Retina (tissue), 1 donor: ENCODE measurements around the gene TOX3.
A peak's percentile ranks its signal among the peaks of the same experiment; 100 is the strongest.

Experiments used
- DNase-seq: peaks from one replicate; pipeline ENCODE4 v3.0.0-alpha.2; 2016

The TOX3 gene

DNA sequence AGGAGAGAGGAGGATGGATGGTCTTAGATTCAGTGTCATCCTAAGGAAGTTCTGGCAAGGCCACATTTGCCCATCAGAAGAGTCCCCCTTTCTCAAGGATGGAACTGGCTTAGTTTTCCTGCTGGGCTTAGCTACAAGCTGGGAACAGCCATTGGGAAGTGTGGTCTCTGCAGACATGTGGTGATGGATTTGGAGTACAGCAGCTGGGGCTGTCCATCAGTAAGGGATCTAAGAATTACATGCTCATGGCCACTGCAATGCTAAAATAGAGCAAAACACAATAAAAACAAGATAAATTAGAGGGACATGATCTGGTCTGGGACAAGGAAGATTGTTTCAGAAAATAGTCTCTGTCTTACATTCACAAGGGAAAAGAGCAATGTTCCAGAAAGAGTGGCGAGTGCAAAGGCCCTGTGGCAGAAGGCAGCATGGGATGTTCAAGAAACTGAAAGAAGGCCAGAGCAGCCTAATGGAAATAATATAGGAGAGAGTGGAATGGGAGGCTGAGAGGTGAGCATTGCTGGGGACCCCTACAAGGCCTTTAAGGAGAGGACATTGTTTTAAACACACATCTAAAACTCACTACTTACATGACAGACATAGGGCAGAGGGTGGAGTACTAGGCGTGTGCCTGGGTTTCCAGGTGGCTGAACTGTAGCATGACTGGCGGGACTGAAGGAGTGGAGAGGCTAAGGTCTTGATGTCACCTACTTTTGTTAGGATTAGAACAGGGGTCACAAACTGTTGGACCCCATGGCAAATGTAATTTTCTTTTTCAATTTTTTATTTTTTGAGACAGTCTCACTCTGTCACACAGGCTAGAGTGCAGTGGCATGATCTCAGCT is 17.0 kb upstream of the TOX3 start:
- no peak for DNase-seq

DNA sequence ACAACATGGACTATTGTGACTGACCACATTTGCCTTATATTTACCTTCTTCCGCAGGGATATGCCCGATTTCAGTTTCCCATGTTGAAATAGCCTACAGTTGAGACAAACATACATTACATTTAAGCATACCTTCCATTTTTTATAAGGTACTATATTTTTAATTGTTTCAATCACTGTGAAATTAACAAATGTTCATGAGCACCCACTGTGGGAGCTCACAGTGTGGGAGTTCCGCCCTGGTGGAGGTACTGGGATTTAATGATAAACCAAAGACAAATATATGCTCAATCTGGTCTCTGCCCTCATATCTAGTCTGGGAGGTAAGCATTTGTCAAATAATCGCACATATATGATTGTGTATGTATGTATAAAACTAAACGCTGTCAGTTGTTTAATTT is 15.8 kb upstream of the TOX3 start:
- no peak for DNase-seq

DNA sequence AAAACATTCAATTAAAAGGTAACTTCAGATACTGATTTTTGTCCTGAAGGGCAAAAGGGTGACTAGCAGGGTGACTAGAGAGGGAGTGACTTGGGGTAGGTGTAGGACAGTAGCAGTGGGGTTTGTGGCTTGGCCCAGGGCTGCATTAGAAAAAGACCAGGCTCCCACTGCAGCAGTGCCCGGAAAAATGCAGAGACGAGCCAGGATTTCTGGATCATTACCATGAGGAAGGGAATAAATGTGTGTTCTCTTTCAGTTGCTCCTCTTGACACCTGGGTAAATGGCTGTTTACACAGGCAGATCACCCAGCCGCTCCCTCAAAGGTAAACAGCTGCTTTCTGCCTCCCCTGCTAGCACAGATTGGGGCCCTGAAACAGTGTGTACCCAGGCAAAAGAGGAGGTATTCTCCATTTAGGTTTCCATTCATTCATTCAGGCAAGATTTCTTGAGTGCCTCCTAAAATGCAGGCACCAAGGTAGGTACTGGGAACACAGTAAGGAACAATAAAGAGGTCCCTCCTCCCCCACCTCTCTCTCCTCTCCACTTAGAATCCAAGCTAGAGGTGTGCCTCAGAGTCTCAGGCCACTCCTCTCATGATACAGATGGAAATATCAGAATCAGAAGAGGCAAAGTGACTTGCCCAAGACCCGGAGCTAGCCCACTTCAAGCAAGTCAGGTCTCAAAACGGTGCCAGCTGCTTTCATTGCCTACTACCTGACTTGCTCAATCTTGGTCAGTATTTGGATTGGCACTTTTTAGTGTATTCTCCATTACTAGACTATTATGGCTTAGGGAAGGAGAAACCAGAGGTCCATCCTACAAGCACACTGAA is 15.2 kb upstream of the TOX3 start:
- no peak for DNase-seq

DNA sequence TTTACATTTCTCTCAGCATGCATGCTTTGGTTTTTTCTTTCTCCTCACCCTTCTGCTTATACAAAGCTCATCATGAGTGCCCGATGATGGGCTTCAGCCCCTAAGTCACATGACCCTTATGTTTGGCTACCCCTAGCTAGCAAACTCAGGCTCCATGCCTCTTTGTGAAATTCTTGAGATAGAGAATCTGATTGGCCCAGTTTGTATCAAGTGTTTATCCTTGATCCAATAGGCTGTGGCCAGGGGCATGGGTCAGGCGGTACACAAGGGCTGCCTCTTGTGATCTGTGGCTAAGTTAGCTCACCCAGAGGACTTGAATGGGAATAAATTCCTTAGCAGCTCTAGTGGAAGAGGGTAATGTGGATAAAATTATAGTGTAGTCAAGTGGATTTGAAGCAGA is 11.5 kb upstream of the TOX3 start:
- no peak for DNase-seq

DNA sequence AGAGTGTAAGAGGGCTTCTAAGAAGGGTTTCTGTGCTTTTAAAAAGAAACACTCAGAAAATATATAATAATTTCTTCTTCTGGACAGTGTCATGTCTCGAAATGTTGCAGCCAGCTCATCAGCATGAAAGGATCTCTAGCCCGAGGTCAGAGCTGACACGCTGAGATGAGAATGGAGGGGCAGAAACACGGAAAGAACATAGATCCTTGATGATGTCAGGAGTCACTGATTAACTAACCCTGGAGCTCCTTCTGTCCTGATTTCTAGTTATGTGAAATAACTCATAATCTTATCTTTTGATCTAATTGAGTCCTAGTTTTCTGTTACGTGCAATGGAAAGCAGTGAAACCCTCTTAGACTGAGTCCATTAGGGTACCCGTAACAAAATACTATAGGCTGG is 10.3 kb upstream of the TOX3 start:
- no peak for DNase-seq

DNA sequence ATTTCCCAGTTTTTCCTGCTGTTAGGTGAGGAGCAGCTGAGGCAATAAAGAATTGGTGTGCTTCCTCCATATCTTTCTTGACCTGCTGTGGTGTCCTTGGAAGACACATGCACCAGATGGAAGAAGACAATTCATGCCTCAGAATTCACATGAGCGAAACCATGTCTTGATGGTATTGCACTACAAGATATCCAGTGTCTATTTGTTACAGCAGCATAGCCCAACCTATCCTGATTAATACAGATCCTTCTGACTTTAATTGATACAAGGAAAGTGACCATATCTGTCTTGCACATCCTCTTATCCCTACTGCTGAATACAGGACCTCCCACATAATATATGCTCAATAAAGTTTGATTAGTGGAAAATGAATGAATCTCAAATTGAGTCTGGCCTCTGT is 9.1 kb upstream of the TOX3 start:
- no peak for DNase-seq

DNA sequence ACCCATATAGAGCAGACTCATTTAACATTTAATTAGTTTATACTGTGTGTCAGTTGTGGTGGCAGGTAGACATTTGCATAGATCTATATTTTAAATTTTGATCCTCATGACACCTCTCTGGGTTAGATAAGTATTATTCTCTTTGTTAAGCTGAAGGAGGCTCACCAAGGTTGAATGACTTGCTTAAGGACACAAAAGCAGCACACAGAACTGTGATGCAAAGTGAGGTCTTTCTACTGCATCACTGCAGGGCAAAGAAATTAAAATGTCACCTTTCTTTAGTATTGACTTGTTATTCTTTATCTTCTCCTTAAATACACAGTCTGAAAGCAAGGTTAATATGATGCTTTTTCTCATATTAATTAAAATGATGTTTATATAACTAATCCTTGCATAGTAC is 8.6 kb upstream of the TOX3 start:
- no peak for DNase-seq

DNA sequence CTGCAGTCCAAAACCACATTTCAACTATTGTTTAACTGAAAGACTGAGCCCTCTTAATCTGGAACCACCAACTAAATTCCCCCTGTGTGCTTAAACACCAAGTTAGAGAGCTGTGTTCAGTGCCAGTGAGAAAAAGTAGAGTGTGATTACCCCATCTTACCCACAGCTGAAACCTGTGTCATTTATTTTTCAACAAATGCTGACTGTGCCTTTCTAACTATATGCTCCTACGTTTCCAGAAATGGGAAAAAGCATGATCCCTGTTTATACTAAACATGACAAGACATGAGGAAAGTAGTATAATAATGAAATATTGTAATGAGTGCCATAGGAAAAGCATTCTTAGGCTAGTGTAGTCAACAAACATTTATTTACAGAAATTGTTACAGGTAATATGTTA is 7.4 kb upstream of the TOX3 start:
- no peak for DNase-seq

DNA sequence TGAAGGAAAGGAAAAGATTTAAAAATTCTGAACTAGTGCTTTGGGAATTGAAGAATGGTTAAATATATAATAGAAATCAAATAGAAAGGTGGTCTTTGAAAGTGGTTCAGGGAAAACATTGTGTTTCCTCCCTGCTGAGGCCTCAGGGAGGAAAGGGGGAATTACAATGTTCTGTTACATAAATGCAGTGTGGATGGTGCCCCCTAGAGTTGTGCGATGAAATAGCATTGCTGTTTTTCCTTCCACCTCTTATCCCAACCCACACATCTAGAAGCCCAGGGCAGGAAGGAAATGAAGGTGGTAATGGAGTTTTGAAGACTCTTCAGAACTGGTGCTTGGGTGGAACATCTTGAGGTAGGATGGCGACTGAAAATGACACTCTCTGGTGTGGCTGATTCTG is 6.4 kb upstream of the TOX3 start:
- no peak for DNase-seq

DNA sequence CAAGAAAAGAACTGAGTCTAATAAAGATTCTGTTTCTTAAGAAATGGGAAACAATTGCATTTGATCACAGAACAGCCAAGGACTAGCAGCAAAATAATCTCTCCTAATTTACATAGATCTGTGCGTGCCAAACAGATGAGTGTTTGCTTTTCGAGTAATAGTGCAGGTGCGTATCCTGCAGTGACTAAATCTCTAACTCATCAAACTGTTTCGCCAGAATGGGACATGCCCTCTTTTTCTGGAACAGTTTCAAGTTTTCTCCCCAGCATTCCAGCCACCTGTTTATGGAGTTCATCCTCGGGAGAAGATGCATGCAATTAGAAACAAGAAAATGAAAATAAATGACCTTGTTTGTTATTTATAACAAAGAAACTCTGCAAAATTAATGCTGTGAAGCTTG is 5.7 kb upstream of the TOX3 start:
- DNase-seq: peak; percentile 8

DNA sequence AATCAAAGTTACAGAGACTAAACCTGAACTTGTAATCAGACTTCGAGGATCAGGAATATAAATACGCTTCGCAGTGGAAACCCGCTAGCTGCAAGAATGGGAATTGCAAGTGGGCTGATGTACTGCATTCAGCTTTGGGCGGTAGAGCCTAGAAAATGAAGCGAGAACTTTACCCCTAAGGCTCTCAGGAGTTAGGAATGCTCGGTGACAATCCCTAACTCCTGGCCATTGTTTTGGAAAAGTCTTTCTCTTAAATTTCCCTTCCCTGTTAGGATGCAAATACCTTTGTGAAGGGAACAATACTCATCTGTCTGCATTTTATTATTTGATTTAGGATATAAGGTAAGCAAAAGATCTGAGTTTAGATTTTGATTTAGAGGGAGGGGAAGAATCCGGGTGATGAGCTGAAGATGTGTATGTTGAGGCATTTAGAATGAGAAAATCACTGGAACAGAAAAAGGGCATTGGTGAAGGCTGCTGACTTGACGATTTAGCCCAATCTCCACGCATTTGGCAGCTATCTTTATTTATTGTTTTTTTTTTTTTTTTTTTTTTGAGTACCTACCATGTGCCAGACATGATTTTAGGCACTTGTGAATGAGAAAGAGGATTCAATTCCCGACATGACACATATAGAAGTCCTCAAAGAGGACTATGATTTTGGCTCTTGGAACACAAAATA is 2.2 kb upstream of the TOX3 start:
- no peak for DNase-seq

DNA sequence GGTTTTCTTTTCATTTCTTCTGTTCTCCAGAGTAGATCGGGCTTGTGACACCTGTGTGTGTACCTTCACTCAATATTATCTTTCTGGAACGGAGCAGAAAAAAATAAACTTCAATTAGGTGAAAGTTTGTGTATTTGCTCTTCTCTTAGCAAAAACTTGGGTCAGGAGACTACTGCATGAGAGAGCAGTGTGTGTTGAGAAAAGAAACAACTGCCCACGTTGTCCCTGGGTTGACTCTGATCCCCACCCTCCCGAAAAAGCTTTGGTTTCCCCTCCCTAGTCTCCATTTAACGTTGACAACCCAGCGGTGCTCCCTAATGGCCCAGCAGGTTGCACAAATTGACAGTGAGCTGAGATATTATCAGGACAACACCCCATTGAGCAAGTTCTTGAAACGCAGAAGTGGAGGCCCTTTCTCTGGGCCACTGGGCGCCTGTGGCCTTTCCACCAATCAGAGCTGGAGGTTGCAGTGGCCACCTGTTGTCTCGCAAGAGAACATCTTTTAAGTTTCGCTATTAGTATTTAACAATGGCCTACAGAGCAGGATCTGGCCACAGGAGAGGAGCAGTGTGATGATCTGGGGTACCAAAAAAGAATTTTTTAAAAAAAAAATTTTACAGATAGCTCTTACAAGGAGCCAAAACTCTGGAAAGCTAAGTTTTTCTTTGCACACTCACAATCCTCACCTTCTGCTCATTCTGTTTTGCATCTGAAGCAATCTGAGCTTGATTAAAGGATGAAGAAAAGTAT is 1.5 kb upstream of the TOX3 start:
- peak; percentile 53 for DNase-seq

DNA sequence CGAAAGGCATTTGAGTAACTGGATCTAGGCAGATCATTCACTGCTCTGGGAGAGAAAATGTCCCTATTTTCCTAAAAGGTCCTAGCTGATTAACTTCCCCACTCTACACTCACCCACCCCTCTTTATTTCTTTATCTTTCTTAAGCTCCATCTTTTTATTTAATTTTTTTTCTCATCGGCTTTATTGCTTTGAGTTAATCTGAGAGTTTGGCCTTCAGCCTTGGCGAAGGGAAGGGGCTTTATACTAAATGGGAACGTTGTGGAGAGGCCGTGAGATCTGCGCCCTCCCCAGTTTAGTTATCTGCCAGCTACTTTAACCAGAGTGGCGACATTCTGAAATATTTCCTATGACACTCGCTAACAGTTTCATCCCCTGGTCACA is 882 bp upstream of the TOX3 start:
- DNase-seq: no peak

DNA sequence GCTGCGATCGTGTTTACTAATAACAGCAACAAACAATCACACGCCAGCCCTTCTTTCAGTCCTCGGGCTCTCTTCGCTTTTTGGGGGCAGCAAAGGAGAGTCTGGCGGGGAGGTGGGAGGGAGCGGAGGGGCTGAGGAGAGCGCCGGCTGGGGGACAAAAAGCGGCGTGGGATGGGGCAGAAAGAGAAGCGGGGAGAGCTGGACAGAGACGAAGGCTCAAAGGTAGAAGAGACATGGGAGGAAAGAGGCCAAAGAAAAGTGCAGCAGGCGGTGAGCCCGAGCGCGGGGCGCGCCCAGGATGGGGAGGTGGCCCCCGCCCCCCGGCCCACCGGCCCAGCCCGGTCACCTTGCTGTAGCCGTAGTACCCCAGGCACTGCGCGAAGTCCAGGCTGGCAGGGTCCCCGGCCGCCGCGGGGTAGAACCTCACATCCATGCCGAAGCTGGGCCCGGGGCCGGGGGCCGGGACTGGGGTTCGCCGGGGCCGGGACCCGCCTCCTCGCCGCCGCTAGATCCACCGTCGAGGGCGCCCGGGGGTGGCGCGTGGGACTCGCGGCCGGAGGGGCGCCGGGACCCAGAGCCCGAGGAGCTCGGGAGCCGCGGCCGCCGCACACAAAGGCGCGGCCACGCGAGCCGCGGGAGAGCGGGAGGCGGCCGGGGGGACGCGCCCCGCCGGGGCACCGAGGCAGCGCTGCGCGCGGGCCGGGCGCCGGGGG is 496 bp downstream of the TOX3 start:
- peak; percentile 74 for DNase-seq

DNA sequence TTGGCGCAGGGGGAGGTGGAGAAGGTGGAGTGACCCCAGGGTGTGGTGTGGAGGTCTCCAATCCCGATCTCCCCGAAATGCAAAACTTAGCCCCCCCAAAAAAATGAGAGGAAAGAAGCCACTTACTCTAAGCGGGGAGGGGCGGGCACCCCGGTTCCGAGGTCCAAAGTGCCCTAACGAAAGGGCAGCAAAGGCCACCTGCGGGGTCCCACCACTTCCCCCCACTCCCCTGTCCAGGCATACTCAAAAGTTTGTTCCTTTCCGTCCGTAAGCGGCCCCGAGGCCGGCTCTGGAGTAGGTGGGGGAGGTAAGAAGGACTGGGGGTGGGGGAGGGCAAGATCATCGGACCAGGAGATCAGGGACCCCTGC is 1.1 kb downstream of the TOX3 start:
- DNase-seq: no peak

DNA sequence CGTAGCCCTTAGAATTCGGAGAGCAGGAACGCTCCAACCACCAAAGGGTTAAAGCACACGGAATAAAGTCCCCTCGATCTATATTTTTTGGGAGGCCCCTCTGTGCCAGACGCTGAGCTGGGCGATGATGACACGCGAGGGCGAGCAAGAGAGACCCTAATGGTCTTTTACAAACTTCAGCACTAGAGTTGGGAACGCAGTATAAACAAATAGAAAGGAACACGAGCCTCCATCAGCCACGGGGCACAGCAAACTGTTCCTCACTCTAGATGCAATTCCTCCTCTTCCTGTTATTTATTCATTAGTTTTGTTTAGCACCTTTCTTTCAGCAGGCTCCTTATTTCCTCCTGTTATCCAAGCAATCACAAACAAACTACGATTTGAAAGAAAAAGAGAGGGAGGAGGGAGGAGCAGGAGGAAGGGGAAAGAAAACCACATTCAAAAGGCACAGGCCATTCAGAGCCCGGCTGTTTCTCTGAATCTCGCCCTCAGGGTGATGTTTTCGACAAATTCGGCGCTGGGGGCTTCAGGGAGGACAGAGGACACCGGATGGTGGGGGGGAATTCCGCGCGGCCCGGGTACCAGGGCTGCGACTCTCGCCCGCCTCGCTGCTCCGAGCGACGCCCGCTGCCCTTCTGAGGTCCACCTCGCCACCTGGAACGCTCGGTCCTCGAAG is 1.6 kb downstream of the TOX3 start:
- DNase-seq: peak; percentile 63

DNA sequence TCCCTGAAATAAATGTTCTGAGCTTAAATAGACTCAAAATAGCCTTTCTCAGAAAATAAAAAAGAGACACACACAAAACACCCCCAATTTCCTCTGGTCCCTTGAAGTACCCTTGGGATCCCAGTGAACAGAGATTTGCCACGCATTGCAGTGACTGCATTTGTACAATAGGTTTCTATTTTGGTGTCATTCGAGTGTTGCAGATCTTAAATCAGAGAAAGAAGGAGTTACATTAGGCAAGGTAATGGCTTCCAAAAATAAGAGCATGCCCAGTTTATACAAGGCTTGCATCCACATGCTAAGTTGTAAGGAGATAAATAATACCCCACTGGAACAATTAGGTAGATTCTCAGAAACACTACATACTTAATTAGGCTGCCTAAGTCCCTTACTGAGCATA is 2.2 kb downstream of the TOX3 start:
- DNase-seq: no peak

DNA sequence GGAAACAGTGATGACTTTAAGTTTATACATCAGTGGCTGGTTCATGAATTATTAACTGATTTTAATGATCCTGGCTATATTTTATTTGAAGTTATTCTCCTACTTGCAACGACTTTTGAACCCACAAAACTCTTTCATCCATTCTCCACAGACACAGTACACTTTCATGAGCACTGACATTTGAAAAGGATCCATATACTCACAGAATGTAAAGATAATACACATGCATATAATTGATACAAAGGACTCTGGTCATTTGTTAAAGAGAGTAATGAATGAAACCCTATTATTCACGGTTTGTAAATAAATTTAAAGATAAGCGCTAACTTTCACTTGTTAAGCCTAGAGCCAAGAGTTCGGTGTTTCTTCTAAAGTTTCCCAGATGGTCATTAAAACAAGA is 3.3 kb downstream of the TOX3 start:
- DNase-seq: no peak

DNA sequence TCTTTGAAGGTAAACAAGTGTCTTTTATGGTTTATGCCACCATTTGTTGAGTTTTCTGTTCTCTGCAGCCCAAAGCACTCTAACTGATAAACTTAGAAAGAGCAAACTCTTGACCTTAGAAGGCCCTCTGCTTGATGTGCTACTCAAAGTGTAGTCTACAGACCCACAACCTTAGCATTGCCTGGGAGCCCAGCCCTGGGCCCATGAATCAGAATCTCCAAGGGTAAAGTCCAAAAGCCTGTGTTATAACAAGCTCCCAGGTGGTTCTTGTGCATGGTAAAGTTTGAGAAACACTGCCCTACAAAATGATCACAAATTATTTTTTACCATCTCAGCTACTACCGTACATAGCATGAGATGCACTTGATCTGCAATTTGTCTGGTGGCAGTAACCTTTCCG is 6.0 kb downstream of the TOX3 start:
- no peak for DNase-seq

DNA sequence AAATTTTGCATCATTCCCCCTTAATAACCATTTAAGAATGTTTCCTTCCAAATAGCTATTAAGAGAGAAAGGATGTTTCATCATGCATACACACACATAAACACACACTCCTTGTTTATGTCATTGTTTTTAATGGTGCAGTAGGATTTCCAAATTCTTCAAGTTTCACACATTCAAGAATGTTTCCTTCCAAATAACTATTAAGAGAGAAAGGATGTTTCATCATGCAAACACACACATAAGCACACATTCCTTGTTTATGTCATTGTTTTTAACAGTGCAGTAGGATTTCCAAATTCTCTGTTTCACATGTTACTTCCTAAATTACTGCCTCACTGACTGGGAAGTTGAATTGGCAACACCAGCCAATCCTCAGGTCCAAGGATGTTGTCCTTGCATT is 7.8 kb downstream of the TOX3 start:
- DNase-seq: no peak

DNA sequence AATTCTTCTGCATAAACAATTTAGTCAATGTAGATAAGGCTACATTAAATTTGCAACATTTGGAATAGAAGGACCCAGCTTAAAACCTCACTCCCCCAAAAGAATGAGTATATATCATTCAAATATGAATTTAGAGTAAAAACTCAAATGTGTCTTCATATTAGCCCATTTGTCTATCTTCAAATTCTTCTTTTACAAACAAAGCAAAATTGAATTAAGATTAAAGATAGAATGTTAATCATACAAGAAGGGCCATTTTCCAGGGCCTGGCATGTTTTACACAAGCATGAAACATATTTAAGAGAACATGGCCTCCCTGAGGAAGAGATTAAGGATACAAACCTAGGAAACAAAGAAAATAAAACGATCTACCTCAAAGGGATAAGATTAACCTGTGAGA is 8.4 kb downstream of the TOX3 start:
- no peak for DNase-seq

DNA sequence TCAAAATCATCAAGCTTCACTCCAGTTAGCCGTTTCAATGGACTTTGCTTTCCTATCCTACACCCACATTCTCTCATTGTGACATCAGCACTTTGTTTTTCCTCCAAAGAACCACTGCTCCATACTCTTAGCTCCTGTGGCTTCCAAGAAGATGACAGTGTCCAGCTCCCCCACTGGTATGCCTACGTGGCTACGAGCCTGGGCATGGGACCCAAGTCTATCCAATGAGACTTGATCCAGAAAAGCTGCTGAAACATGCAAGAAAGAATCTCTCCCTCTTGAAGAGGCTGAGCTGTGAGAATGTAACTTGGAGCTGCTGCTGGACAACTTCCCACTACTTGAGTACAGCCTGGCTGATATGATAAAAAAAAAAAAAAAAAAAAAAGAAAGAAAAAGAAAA is 9.4 kb downstream of the TOX3 start:
- no peak for DNase-seq
